H1 (cell line): ENCODE measurements around the gene GPC6. TPM values are rescaled to one million over a fixed set of nuclear protein-coding genes. Genes with fewer than 3 reads are reported as not detected.

Experiments used
- CTCF ChIA-PET: fragments of 300-600 bp; sonication (Branson Sonifier 250); formaldehyde crosslinking; loops from one replicate; lab custom pipeline; 2021; ENCODE audit not compliant: partially characterized antibody; lab: Charles Lee
- POLR2A ChIA-PET: fragments of 300-600 bp; sonication (Branson Sonifier 250); formaldehyde crosslinking; loops from one replicate; lab custom pipeline; 2021; ENCODE audit warnings: inconsistent platforms; ENCODE audit not compliant: partially characterized antibody; lab: Charles Lee
- DNase-seq, 2 experiments: peaks; one replicate each; pipeline versions ENCODE4 v3.0.0 to v3.0.0-alpha.2; 2010 to 2022; ENCODE audit warnings: low spot score in 2 of 2, low read depth in 1 of 2, mixed read lengths in 1 of 2
- FAIRE-seq: peaks from 2 replicates; lab custom pipeline; 2011; peaks lifted over from hg19 to GRCh38; lab: Jason Lieb, UNC
- H2AFZ ChIP-seq: 2 replicates; pipeline ENCODE4 v1.8.1; 2012; ENCODE audit warnings: low read length, inconsistent platforms
- H2AK5ac ChIP-seq: 2 replicates; pipeline ENCODE4 v1.6.1; 2013; ENCODE audit warnings: low read depth, low read length
- H2BK120ac ChIP-seq: replicated peaks from 2 replicates; pipeline ENCODE3; 2013; ENCODE audit warnings: low read depth, low read length, inconsistent platforms
- H2BK12ac ChIP-seq: 2 replicates; pipeline ENCODE4 v1.6.1; 2013; ENCODE audit warnings: low read depth, low read length
- H2BK15ac ChIP-seq: 2 replicates; pipeline ENCODE4 v1.6.1; 2013; ENCODE audit warnings: low read length
- H2BK20ac ChIP-seq: 2 replicates; pipeline ENCODE4 v1.6.1; 2013; ENCODE audit warnings: low read length
- H2BK5ac ChIP-seq: 2 replicates; pipeline ENCODE4 v1.6.1; 2013; ENCODE audit warnings: low read depth, low read length
- H3K14ac ChIP-seq: 2 replicates; pipeline ENCODE4 v1.6.1; 2013; ENCODE audit warnings: inconsistent platforms; ENCODE audit not compliant: insufficient read length
- H3K18ac ChIP-seq: 2 replicates; pipeline ENCODE4 v1.6.1; 2013; ENCODE audit warnings: low read length; ENCODE audit errors: extremely low read depth
- H3K23ac ChIP-seq: 2 replicates; pipeline ENCODE4 v1.6.1; 2013; ENCODE audit warnings: inconsistent platforms; ENCODE audit not compliant: insufficient read length
- H3K23me2 ChIP-seq: 2 replicates; pipeline ENCODE4 v1.6.1; 2013; ENCODE audit warnings: low read depth, low read length
- H3K27ac ChIP-seq: 2 replicates; pipeline ENCODE4 v1.6.1; 2011; ENCODE audit warnings: low read depth, low read length, inconsistent platforms
- H3K27me3 ChIP-seq, 4 experiments: replicated peaks in 1 of 4; 1 replicate in 1 of 4; 2 replicates in 3 of 4; pipeline versions ENCODE4 v1.6.1 to v1.8.1; 2011 to 2013; ENCODE audit warnings: low read length in 3 of 4, mild to moderate bottlenecking in 3 of 4, inconsistent platforms in 2 of 4, mixed read lengths in 2 of 4, moderate library complexity in 1 of 4; ENCODE audit not compliant: control insufficient read depth in 3 of 4, insufficient read depth in 3 of 4; ENCODE audit errors: extremely low read depth in 1 of 4
- H3K36me3 ChIP-seq, 4 experiments: 2 replicates each; pipeline versions ENCODE4 v1.6.1 to v1.8.1; 2011 to 2013; ENCODE audit warnings: mild to moderate bottlenecking in 4 of 4, low read length in 3 of 4, moderate library complexity in 2 of 4, control low read depth in 1 of 4, inconsistent platforms in 1 of 4; ENCODE audit not compliant: insufficient read depth in 4 of 4, control insufficient read depth in 2 of 4
- H3K4ac ChIP-seq: replicated peaks from 2 replicates; pipeline ENCODE3; 2013; ENCODE audit warnings: low read length, low read depth, mixed read lengths, inconsistent platforms; ENCODE audit not compliant: insufficient read length
- H3K4me1 ChIP-seq, 4 experiments: replicated peaks in 1 of 4; 1 replicate in 1 of 4; 2 replicates in 3 of 4; pipeline versions ENCODE4 v1.6.1 to v1.8.1; 2011 to 2013; ENCODE audit warnings: low read length in 3 of 4, inconsistent platforms in 2 of 4, mixed read lengths in 1 of 4; ENCODE audit not compliant: insufficient read depth in 4 of 4, control insufficient read depth in 3 of 4
- H3K4me2 ChIP-seq, 2 experiments: 2 replicates each; pipeline versions ENCODE4 v1.6.1 to v1.8.1; 2011 to 2013; ENCODE audit warnings: low read depth in 2 of 2, low read length in 2 of 2, control low read depth in 1 of 2, inconsistent platforms in 1 of 2, mild to moderate bottlenecking in 1 of 2; ENCODE audit not compliant: insufficient read depth in 1 of 2
- H3K4me3 ChIP-seq, 4 experiments: fragments of 200-600, 300-600 bp in 1 of 4; sonication (generic), shearing (Covaris generic), sonication (Bioruptor Twin) in 1 of 4; 2 replicates each; pipeline versions ENCODE4 v1.5.1 to v1.8.1; 2011 to 2016; ENCODE audit warnings: low read length in 4 of 4, low read depth in 3 of 4, control low read depth in 2 of 4, inconsistent platforms in 2 of 4, mild to moderate bottlenecking in 2 of 4, mixed read lengths in 1 of 4, moderate library complexity in 1 of 4; ENCODE audit not compliant: insufficient read depth in 2 of 4; ENCODE audit errors: extremely low read depth in 1 of 4
- H3K56ac ChIP-seq: replicated peaks from 2 replicates; pipeline ENCODE3; 2013; ENCODE audit warnings: low read depth, mild to moderate bottlenecking, mixed read lengths, low read length, inconsistent platforms; ENCODE audit not compliant: insufficient read length
- H3K79me1 ChIP-seq: 2 replicates; pipeline ENCODE4 v1.6.1; 2013; ENCODE audit warnings: low read depth, low read length, control low read depth
- H3K79me2 ChIP-seq, 2 experiments: 2 replicates each; pipeline versions ENCODE4 v1.6.1 to v1.8.1; 2012 to 2013; ENCODE audit warnings: low read length in 2 of 2, mild to moderate bottlenecking in 2 of 2, inconsistent platforms in 1 of 2; ENCODE audit not compliant: insufficient read depth in 2 of 2, control insufficient read depth in 1 of 2
- H3K9ac ChIP-seq, 4 experiments: replicated peaks in 1 of 4; 1 replicate in 1 of 4; 2 replicates in 3 of 4; pipeline versions ENCODE4 v1.6.1 to v1.8.1; 2011 to 2013; ENCODE audit warnings: low read depth in 3 of 4, low read length in 3 of 4, control low read depth in 2 of 4, mild to moderate bottlenecking in 2 of 4, moderate library complexity in 2 of 4, inconsistent platforms in 1 of 4; ENCODE audit errors: extremely low read depth in 1 of 4
- H3K9me3 ChIP-seq, 2 experiments: 2 replicates each; pipeline versions ENCODE4 v1.6.1 to v1.8.1; 2012 to 2013; ENCODE audit warnings: mild to moderate bottlenecking in 2 of 2, moderate library complexity in 2 of 2, control low read depth in 1 of 2, inconsistent platforms in 1 of 2, low read depth in 1 of 2, low read length in 1 of 2, mixed read lengths in 1 of 2; ENCODE audit not compliant: insufficient read depth in 2 of 2
- H4K20me1 ChIP-seq, 2 experiments: replicated peaks in 1 of 2; 2 replicates each; pipeline versions ENCODE3 to v1.8.1; 2011 to 2013; ENCODE audit warnings: inconsistent platforms in 2 of 2, low read length in 2 of 2, mild to moderate bottlenecking in 1 of 2; ENCODE audit not compliant: insufficient read depth in 2 of 2, control insufficient read depth in 1 of 2
- H4K5ac ChIP-seq: 2 replicates; pipeline ENCODE4 v1.6.1; 2013; ENCODE audit warnings: low read length, low read depth, mixed read lengths, inconsistent platforms; ENCODE audit not compliant: insufficient read length
- H4K8ac ChIP-seq: 2 replicates; pipeline ENCODE4 v1.8.0; 2013; ENCODE audit warnings: mild to moderate bottlenecking, moderate library complexity, low read length, inconsistent platforms; ENCODE audit not compliant: insufficient read depth; ENCODE audit errors: extremely low read depth
- H4K91ac ChIP-seq: replicated peaks from 2 replicates; pipeline ENCODE3; 2013; ENCODE audit warnings: low read length, mixed read lengths, inconsistent platforms; ENCODE audit not compliant: insufficient read length
- GABPA ChIP-seq: IDR thresholded peaks from 2 replicates; pipeline ENCODE4 v1.6.1; 2011; ENCODE audit warnings: mild to moderate bottlenecking, low read length, moderate library complexity, borderline replicate concordance; ENCODE audit not compliant: insufficient read depth
- NRF1 ChIP-seq: IDR thresholded peaks from 2 replicates; pipeline ENCODE4 v1.6.1; 2011; ENCODE audit warnings: mild to moderate bottlenecking, low read depth, low read length, improper control_type of control experiment
- RFX5 ChIP-seq: IDR thresholded peaks from 2 replicates; pipeline ENCODE4 v1.6.1; 2011; ENCODE audit warnings: low read depth, low read length, improper control_type of control experiment, borderline replicate concordance
- SAP30 ChIP-seq: fragments of 300-600 bp; sonication (generic); IDR thresholded peaks from 2 replicates; pipeline ENCODE4 v1.7.1; 2012; ENCODE audit warnings: low read length, moderate library complexity, mild to moderate bottlenecking, inconsistent platforms; ENCODE audit not compliant: insufficient read depth, insufficient replicate concordance
- SP4 ChIP-seq: IDR thresholded peaks from 2 replicates; pipeline ENCODE4 v1.6.1; 2012; ENCODE audit warnings: low read length, inconsistent platforms
- TAF7 ChIP-seq: optimal IDR thresholded peaks from 2 replicates; pipeline ENCODE3; 2011; ENCODE audit warnings: low read depth, mild to moderate bottlenecking, inconsistent platforms, low read length, moderate library complexity, borderline replicate concordance
- ZNF274 ChIP-seq: IDR thresholded peaks from 2 replicates; pipeline ENCODE4 v1.7.0; 2012; ENCODE audit warnings: low read length, borderline replicate concordance; ENCODE audit errors: extremely low read depth
- polyA plus RNA-seq, 7 experiments: library from polyadenylated mRNA; depleted of rRNA in 3 of 7; stranded (reverse) in 5 of 7; unstranded in 2 of 7; fragments of >200 nt in 5 of 7; fragments of 200-250 nt in 2 of 7; gene quantifications; 1 replicate in 5 of 7; 2 replicates in 1 of 7; 4 replicates in 1 of 7; pipeline versions ENCODE4 v1.2.1 to v1.2.3, GENCODE V29; 2011 to 2013; ENCODE audit warnings: missing spikeins in 2 of 7, mixed read lengths in 2 of 7
- total RNA-seq: library from RNA; stranded (reverse); fragmentation: NEBNext Ultra II Directional; extraction: Animal tissue kit (Norgen Biotek cat#: 25700); gene quantifications from 2 replicates; pipeline ENCODE4 v1.2.1, GENCODE V29; 2021
- TF ChIP-seq, protein P1 (sequence below): IDR thresholded peaks from 2 replicates; pipeline ENCODE4 v1.6.1; 2011; ENCODE audit warnings: low read length, improper control_type of control experiment

Gene GPC6
- total and polyA plus RNA-seq, 2 of the 8 experiments (the other 6 are each of a cell fraction or from before 2014, with no cell fraction given), result 5.4 to 12.0 TPM

DNA sequence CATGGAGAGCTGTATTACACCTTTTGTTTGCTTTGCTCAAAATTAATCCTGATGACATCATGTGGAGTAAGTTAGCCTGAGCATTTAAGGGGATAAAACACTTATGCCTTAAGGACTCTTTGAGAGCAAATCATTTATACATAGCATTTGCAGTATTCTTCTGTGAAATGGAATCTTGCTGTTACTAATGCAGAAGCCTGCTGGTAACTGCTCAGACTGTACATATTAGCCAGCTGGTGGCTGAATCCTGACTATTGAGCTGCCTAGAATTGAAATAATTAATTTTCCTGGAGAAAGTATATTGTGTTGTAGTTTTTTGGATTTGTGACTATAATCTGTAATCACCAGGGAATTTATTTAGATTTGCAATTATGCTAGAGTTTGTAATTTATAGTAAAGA is 363.2 kb downstream of the GPC6 start:
- Histone ChIP-seq H3K18ac (no peak overlapping the region), H3K23ac (no peak overlapping the region), H3K4me2 (no peak overlapping the region), H3K4ac (no peak overlapping the region), H2BK120ac (no peak overlapping the region), H3K27ac (no peak overlapping the region), H3K4me3 (no peak overlapping the region), H2BK15ac (no peak overlapping the region), H3K27me3 (no peaks in the 10 kb centered on the region), H4K20me1 (no peaks in the 10 kb centered on the region), H2AFZ (no peak overlapping the region), H3K4me1 (no peaks in the 10 kb centered on the region), H4K91ac (no peak overlapping the region), H3K23me2 (no peaks in the 10 kb centered on the region), H3K79me2 (no peaks in the 10 kb centered on the region), H3K14ac (no peak overlapping the region), H3K56ac (no peak overlapping the region), H2BK5ac (no peak overlapping the region), H2BK12ac (no peak overlapping the region), H3K9me3 (no peaks in the 10 kb centered on the region), H2AK5ac (no peak overlapping the region), H3K36me3 (no peaks in the 10 kb centered on the region), H4K5ac (no peak overlapping the region), H2BK20ac (no peak overlapping the region), H3K79me1 (no peaks in the 10 kb centered on the region), H3K9ac (no peak overlapping the region), H4K8ac (no peak overlapping the region)
- CTCF ChIA-PET, result interaction anchor here (0.7 kb wide), 1 partner anchor 8 kb away, joined by 3 read pairs; no protein-coding TSS in a partner anchor
- TF ChIP-seq, protein P1, sequence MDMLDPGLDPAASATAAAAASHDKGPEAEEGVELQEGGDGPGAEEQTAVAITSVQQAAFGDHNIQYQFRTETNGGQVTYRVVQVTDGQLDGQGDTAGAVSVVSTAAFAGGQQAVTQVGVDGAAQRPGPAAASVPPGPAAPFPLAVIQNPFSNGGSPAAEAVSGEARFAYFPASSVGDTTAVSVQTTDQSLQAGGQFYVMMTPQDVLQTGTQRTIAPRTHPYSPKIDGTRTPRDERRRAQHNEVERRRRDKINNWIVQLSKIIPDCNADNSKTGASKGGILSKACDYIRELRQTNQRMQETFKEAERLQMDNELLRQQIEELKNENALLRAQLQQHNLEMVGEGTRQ, result no peak
- TF ChIP-seq SP4, result no peak
- no peak for TF ChIP-seq SAP30
- TF ChIP-seq GABPA, result no peak
- no peak for TF ChIP-seq NRF1
- TF ChIP-seq ZNF274, result no peak
- TF ChIP-seq RFX5, result no peak
- no peak for TF ChIP-seq TAF7
- POLR2A ChIA-PET, result no interaction called here
- DNase-seq (no peak), FAIRE-seq (no peak)
